G401 (cell line): Measurements from ENCODE around the gene UHRF1. TPM values are rescaled to one million over a fixed set of nuclear protein-coding genes. Genes with fewer than 3 reads are reported as not detected.
"Not testable (repeated sequence)": the region's sequence is repeated elsewhere in the genome, so short reads cannot be mapped to it uniquely, and the experiment has no call there.

ENCODE experiments used
- DNase-seq: peaks from one replicate; pipeline ENCODE4 v3.0.0-alpha.2; 2015; ENCODE audit warnings: low spot score
- in situ Hi-C: cut with HindIII; loops from 2 replicates; pipeline ENCODE4 v1.10.0; 2016; ENCODE audit warnings: low sequenced_read_pairs, mixed read lengths
- total RNA-seq: library from RNA; depleted of rRNA; stranded (reverse); fragments of >200 nt; shearing (Covaris generic); gene quantifications from 2 replicates; pipeline ENCODE4 v1.2.3, GENCODE V29; 2014

UHRF1 gene
- total RNA-seq, 1 experiment from 2014 or later: 112 TPM

- in situ Hi-C loops: no loop called here
These were observed 59.4 kb downstream of the UHRF1 start, which contains the start of gene KDM4B for GRCh38 chr19:4968462-4969291. Gene KDM4B (plus strand): TSS chr19:4969113. CDS start chr19:5032891, 63,778 bp downstream.

GRCh38 chr19:4969292-4969771, 60.0 kb downstream of the UHRF1 start:
- DNase-seq: no peak
- in situ Hi-C loops: no loop called here

More at GRCh38 chr19:4968462-4969291, 59.4 kb downstream of the UHRF1 start, which contains the start of gene KDM4B:
- peak; percentile 99 for DNase-seq

- in situ Hi-C loops: no loop called here
- peak; percentile 47 for DNase-seq
These were observed 60.7 kb downstream of the UHRF1 start for GRCh38 chr19:4969772-4970531.

- in situ Hi-C loops: no loop called here
- DNase-seq: peak; percentile 63
These were observed 61.5 kb downstream of the UHRF1 start for GRCh38 chr19:4970558-4971423.

- peak; percentile 66 for DNase-seq
- in situ Hi-C loops: no loop called here
These were observed 62.1 kb downstream of the UHRF1 start for GRCh38 chr19:4971424-4971793.

- in situ Hi-C loops: no loop called here
- DNase-seq: no peak
These were observed 62.7 kb downstream of the UHRF1 start for GRCh38 chr19:4971816-4972495.

GRCh38 chr19:4972509-4973230, 63.4 kb downstream of the UHRF1 start:
- in situ Hi-C loops: no loop called here
- DNase-seq: no peak

GRCh38 chr19:4974880-4975469, 65.7 kb downstream of the UHRF1 start:
- in situ Hi-C loops: no loop called here
- no peak for DNase-seq

- in situ Hi-C loops: not testable (repeated sequence)
These were observed 66.3 kb downstream of the UHRF1 start for GRCh38 chr19:4975601-4976000.

GRCh38 chr19:4976401-4977298, 67.3 kb downstream of the UHRF1 start:
- in situ Hi-C loops: no loop called here
- DNase-seq: peak; percentile 72

More at GRCh38 chr19:4975601-4976000, 66.3 kb downstream of the UHRF1 start:
- DNase-seq: not testable (repeated sequence)

- in situ Hi-C loops: no loop called here
- peak; percentile 78 for DNase-seq
These were observed 68.2 kb downstream of the UHRF1 start for GRCh38 chr19:4977299-4978174.

- in situ Hi-C loops: no loop called here
- no peak for DNase-seq
These were observed 70.0 kb downstream of the UHRF1 start for GRCh38 chr19:4979211-4979807.

GRCh38 chr19:4980067-4980466, 70.8 kb downstream of the UHRF1 start:
- in situ Hi-C loops: no loop called here
- DNase-seq: no peak

GRCh38 chr19:4980838-4981680, 71.8 kb downstream of the UHRF1 start:
- DNase-seq: no peak
- in situ Hi-C loops: no loop called here

GRCh38 chr19:4981681-4981958, 72.3 kb downstream of the UHRF1 start:
- in situ Hi-C loops: no loop called here
- peak; percentile 72 for DNase-seq
